Urinary bladder (tissue), 4 donors: ENCODE results near the gene COMMD8. TPM values are rescaled to one million over a fixed set of nuclear protein-coding genes. Genes with fewer than 3 reads are reported as not detected.

Experiments
- DNase-seq: peaks from one replicate; pipeline ENCODE4 v3.0.0-alpha.2; 2015; ENCODE audit errors: extremely low spot score
- H3K27ac ChIP-seq: one replicate; pipeline ENCODE4 v1.5.1; 2013; ENCODE audit warnings: low read depth, mild to moderate bottlenecking, moderate library complexity
- H3K36me3 ChIP-seq: one replicate; pipeline ENCODE4 v1.6.1; 2013; ENCODE audit warnings: mild to moderate bottlenecking, moderate library complexity; ENCODE audit not compliant: insufficient read depth
- H3K4me1 ChIP-seq: one replicate; pipeline ENCODE4 v1.6.1; 2013; ENCODE audit warnings: mild to moderate bottlenecking, moderate library complexity; ENCODE audit not compliant: insufficient read depth
- H3K4me3 ChIP-seq: one replicate; pipeline ENCODE4 v1.5.1; 2013; ENCODE audit warnings: low read depth, low read length
- WGBS: extraction: QIAGEN DNeasy Blood & Tissue Kit; methylation state at CpG from one replicate; pipeline ENCODE4 v1.1.7; 2013; 5-methylcytosine and 5-hydroxymethylcytosine counted together
- polyA plus RNA-seq: library from polyadenylated mRNA; stranded (reverse); fragments of 200-250 nt; gene quantifications from one replicate; pipeline ENCODE4 v1.2.3, GENCODE V29; 2013
- total RNA-seq: library from RNA; depleted of rRNA; stranded (reverse); fragments of >200 nt; gene quantifications from one replicate; pipeline ENCODE4 v1.2.3, GENCODE V29; 2014
- donor health status: healthy with polysubstance abuse.
- donor health status: healthy.

COMMD8 gene
- total and polyA plus RNA-seq, 2 donors, result 16.6 to 27.0 TPM

- peak within 1 kb of the TSS; percentile 46 for H3K4me3 ChIP-seq
Observed at GRCh38 chr4:47485047-47485692, 21.7 kb upstream of the COMMD8 start, which contains the start of gene ATP10D. TSS of gene ATP10D (plus strand) at chr4:47485275. CDS start at chr4:47512541, 27,266 bp downstream.

GRCh38 chr4:47484168-47484567, 20.7 kb upstream of the COMMD8 start:
- peak overlapping the region; percentile 69 for H3K27ac ChIP-seq
- H3K4me1 ChIP-seq, result no peaks in the 10 kb centered on the region
- peak; percentile 0 for DNase-seq
- no peaks in the 10 kb centered on the region for H3K36me3 ChIP-seq
- no peak overlapping the region for H3K4me3 ChIP-seq
- 79% methylated on average over 3 of the region's 3 CpGs for WGBS

More at GRCh38 chr4:47485047-47485692, 21.7 kb upstream of the COMMD8 start, which contains the start of gene ATP10D:
- H3K36me3 ChIP-seq, result no peaks in the 10 kb centered on the region
- no peaks in the 10 kb centered on the region for H3K4me1 ChIP-seq
- H3K27ac ChIP-seq, result peak within 1 kb of the TSS; percentile 69
- WGBS, result under 1% methylated on average over 34 of the region's 34 CpGs
- DNase-seq, result peak; percentile 84

- DNase-seq, result no peak
- no peaks in the 10 kb centered on the region for H3K36me3 ChIP-seq
- peak overlapping the region; percentile 14 for H3K27ac ChIP-seq
- H3K4me1 ChIP-seq, result no peaks in the 10 kb centered on the region
- 80% methylated on average over 3 of the region's 3 CpGs for WGBS
- H3K4me3 ChIP-seq, result no peak overlapping the region
Observed at GRCh38 chr4:47483745-47484144, 20.2 kb upstream of the COMMD8 start.

- no peak overlapping the region for H3K4me3 ChIP-seq
- WGBS, result 70% methylated on average over 4 of the region's 4 CpGs
- H3K4me1 ChIP-seq, result no peaks in the 10 kb centered on the region
- no peak overlapping the region for H3K27ac ChIP-seq
- no peaks in the 10 kb centered on the region for H3K36me3 ChIP-seq
- no peak for DNase-seq
Observed at GRCh38 chr4:47482326-47482725, 18.8 kb upstream of the COMMD8 start.

GRCh38 chr4:47478804-47479203, 15.3 kb upstream of the COMMD8 start:
- no peak for DNase-seq
- H3K4me3 ChIP-seq, result no peak overlapping the region
- no peaks in the 10 kb centered on the region for H3K36me3 ChIP-seq
- H3K4me1 ChIP-seq, result no peaks in the 10 kb centered on the region
- no peak overlapping the region for H3K27ac ChIP-seq
- 84% methylated on average over 4 of the region's 4 CpGs for WGBS

- Histone ChIP-seq H3K27ac (no peak overlapping the region), H3K4me3 (no peak overlapping the region), H3K4me1 (no peaks in the 10 kb centered on the region), H3K36me3 (no peaks in the 10 kb centered on the region)
- 96% methylated on average over 1 of the region's 1 CpG for WGBS
- no peak for DNase-seq
Observed at GRCh38 chr4:47475411-47475810, 11.9 kb upstream of the COMMD8 start.

GRCh38 chr4:47474799-47475198, 11.3 kb upstream of the COMMD8 start:
- Histone ChIP-seq H3K4me3 (no peak overlapping the region), H3K4me1 (no peaks in the 10 kb centered on the region), H3K27ac (no peak overlapping the region), H3K36me3 (no peaks in the 10 kb centered on the region)
- DNase-seq, result no peak
- 78% methylated on average over 4 of the region's 4 CpGs for WGBS

GRCh38 chr4:47473141-47473750, 9.7 kb upstream of the COMMD8 start:
- no peak overlapping the region for H3K4me3 ChIP-seq
- WGBS, result 88% methylated on average over 3 of the region's 3 CpGs
- no peak for DNase-seq
- H3K36me3 ChIP-seq, result no peaks in the 10 kb centered on the region
- no peak overlapping the region for H3K27ac ChIP-seq
- no peaks in the 10 kb centered on the region for H3K4me1 ChIP-seq

- Histone ChIP-seq H3K4me3 (no peak overlapping the region), H3K36me3 (no peaks in the 10 kb centered on the region), H3K27ac (no peak overlapping the region), H3K4me1 (no peaks in the 10 kb centered on the region)
- WGBS, result 88% methylated on average over 2 of the region's 2 CpGs
- DNase-seq, result no peak
Observed at GRCh38 chr4:47471591-47471990, 8.1 kb upstream of the COMMD8 start.

GRCh38 chr4:47471064-47471463, 7.6 kb upstream of the COMMD8 start:
- Histone ChIP-seq H3K4me1 (no peaks in the 10 kb centered on the region), H3K36me3 (no peaks in the 10 kb centered on the region), H3K4me3 (no peak overlapping the region), H3K27ac (no peak overlapping the region)
- no peak for DNase-seq
- WGBS, result 54% methylated on average over 4 of the region's 4 CpGs

GRCh38 chr4:47469951-47470350, 6.4 kb upstream of the COMMD8 start:
- no peak for DNase-seq
- no peaks in the 10 kb centered on the region for H3K4me1 ChIP-seq
- WGBS, result 87% methylated on average over 3 of the region's 3 CpGs
- no peaks in the 10 kb centered on the region for H3K36me3 ChIP-seq
- H3K4me3 ChIP-seq, result no peak overlapping the region
- no peak overlapping the region for H3K27ac ChIP-seq

- WGBS, result 77% methylated on average over 6 of the region's 6 CpGs
- Histone ChIP-seq H3K27ac (no peak overlapping the region), H3K4me1 (no peaks in the 10 kb centered on the region), H3K36me3 (no peaks in the 10 kb centered on the region), H3K4me3 (no peak overlapping the region)
- DNase-seq, result no peak
Observed at GRCh38 chr4:47468706-47469365, 5.3 kb upstream of the COMMD8 start.

- H3K36me3 ChIP-seq, result no peaks in the 10 kb centered on the region
- H3K4me3 ChIP-seq, result no peak overlapping the region
- no peaks in the 10 kb centered on the region for H3K4me1 ChIP-seq
- no peak overlapping the region for H3K27ac ChIP-seq
- WGBS, result 35% methylated on average over 2 of the region's 2 CpGs
- no peak for DNase-seq
Observed at GRCh38 chr4:47466056-47466785, 2.7 kb upstream of the COMMD8 start.
